Neuron (in vitro differentiated cells): ENCODE results near the gene ZNF207.
"Not testable (repeated sequence)": the region's sequence is repeated elsewhere in the genome, so short reads cannot be mapped to it uniquely, and the experiment has no call there.

Experiments
- H2AFZ ChIP-seq: one replicate; pipeline ENCODE4 v1.6.1; 2013; ENCODE audit warnings: low read depth, mild to moderate bottlenecking, inconsistent platforms, low read length, moderate library complexity
- H3K27me3 ChIP-seq: one replicate; pipeline ENCODE4 v1.6.1; 2013; ENCODE audit warnings: low read length; ENCODE audit not compliant: insufficient read depth
- H3K36me3 ChIP-seq: one replicate; pipeline ENCODE4 v1.6.1; 2013; ENCODE audit warnings: low read length; ENCODE audit not compliant: insufficient read depth
- H3K4me1 ChIP-seq: one replicate; pipeline ENCODE4 v1.6.1; 2013; ENCODE audit warnings: low read length; ENCODE audit not compliant: insufficient read depth
- H3K4me3 ChIP-seq: 2 replicates; pipeline ENCODE4 v1.5.1; 2013; ENCODE audit warnings: mild to moderate bottlenecking, low read length, moderate library complexity
- H3K9me3 ChIP-seq: one replicate; pipeline ENCODE4 v1.6.1; 2013; ENCODE audit warnings: low read length

Gene ZNF207

DNA sequence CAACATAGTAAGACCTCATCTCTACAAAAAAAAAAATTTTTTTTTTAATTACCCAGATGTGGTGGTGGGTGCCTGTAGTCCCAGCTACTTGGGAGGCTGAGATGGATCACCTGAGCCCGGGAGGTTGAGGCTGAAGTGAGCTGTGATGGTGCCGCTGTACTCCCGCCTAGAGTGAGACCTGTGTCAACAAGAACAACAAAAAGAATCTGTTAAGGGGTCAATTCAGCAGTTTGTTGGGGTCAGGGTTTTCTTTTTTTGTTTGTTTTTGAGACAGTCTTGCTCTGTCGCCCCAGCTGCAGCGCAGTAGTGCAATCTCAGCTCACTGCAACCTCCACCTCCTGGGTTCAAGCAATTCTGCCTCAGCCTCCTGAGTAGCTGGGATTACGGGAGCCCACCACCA is 29.9 kb upstream of the ZNF207 start:
- H3K27me3 ChIP-seq, H3K4me3 ChIP-seq, H3K36me3 ChIP-seq, H2AFZ ChIP-seq, H3K9me3 ChIP-seq: not testable (repeated sequence)
- peaks cover 12% of the 10 kb centered on the region for H3K4me1 ChIP-seq

DNA sequence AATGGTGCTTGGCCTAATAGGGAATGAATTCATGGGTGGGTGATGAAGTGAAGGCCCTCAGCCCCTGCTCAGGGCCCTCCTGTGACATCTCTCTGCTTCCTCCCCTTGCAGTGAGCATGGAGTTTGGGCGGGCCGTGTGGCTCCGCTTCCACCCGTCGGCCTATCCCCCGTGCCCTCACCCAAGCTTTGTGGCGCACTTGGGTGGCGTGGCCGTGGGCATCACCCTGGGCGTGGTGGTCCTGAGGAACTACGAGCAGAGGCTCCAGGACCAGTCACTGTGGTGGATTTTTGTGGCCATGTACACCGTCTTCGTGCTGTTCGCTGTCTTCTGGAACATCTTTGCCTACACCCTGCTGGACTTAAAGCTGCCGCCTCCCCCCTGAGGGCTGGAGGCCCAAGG is 29.1 kb upstream of the ZNF207 start:
- Histone ChIP-seq H3K9me3 (no peaks in the 10 kb centered on the region), H3K27me3 (no peaks in the 10 kb centered on the region), H2AFZ (no peak overlapping the region), H3K36me3 (peaks cover 6% of the 10 kb centered on the region), H3K4me1 (peaks cover 4% of the 10 kb centered on the region), H3K4me3 (no peak overlapping the region)

DNA sequence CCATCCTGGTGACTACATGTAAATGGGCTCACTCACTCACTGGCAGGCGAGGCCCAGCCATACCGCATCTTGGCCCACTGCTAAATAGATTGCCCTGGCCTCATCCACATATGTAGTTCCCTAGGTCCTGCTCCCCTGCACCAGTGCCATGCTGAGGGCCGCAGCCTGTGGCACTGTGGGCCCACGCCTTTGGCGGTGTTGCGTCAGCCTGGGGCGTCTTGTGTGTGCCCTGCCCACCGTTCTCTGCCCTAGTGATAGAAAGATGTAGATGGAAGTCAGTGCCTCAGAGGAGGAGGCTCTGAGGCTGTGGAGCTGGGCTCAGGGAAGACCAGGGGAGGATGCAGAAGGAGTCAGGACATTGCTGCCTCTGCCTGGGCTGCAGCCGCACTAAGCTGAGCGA is 26.9 kb upstream of the ZNF207 start:
- no peak overlapping the region for H2AFZ ChIP-seq
- no peaks in the 10 kb centered on the region for H3K9me3 ChIP-seq
- peaks cover 6% of the 10 kb centered on the region for H3K36me3 ChIP-seq
- no peak overlapping the region for H3K4me3 ChIP-seq
- H3K27me3 ChIP-seq: no peaks in the 10 kb centered on the region
- peaks cover 3% of the 10 kb centered on the region for H3K4me1 ChIP-seq

DNA sequence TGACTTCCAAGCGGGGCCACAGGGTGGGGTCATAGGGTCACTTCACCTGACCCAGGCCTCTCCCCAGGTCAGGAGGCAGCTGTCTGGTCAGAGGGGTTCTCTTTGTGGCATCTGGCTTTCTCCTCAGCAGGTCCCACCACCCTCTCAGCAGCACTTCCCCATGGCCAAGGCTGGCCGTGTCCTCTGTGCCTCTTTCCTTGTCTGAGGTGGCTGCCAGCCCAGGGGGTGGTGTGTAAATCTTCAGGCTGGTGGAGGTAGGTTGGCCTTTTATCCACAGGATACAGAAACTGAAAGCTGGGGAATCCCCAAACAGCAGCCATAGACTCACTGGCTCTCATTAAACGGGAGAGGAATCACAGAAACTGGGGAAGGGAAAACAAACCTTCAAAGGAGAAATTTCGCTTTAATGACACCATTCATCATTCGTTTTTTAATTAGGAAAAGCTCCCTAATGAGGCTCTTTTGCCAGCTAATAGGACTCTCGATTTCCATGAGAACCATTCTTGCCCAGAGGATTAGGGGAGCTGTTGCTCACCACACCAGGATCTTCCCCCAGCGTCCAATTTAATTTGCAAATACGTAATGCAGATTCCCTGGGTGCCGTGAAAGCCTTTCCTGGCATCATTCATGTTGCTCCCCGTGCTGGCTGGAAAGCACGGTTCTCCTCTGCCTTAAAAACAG is 26.0 kb upstream of the ZNF207 start:
- H3K27me3 ChIP-seq: no peaks in the 10 kb centered on the region
- H3K4me3 ChIP-seq: no peak overlapping the region

DNA sequence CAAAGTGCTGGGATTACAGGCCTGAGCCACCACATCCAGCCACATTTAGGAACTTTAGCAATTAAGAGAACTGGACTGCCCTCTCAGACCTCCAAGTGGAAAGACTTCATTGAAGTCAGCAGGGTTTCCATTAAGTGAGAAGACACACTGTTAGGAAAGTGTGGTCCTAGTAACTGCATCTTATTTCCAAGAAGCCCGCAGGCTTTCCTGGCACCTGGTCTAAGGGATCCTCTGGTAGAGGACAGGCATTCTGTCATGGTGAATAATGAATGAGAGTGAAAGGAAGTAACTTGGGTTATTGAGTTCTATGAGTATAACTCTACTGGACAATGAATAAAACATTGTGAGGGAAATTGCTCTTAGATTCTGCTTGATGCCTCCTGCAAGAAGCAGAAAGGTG is 22.0 kb upstream of the ZNF207 start:
- Histone ChIP-seq H2AFZ (no peak overlapping the region), H3K27me3 (no peaks in the 10 kb centered on the region), H3K9me3 (no peaks in the 10 kb centered on the region), H3K4me3 (no peak overlapping the region), H3K36me3 (peaks cover 17% of the 10 kb centered on the region), H3K4me1 (no peaks in the 10 kb centered on the region)

More for the DNA sequence above, 26.0 kb upstream of the ZNF207 start:
- no peak overlapping the region for H2AFZ ChIP-seq
- no peaks in the 10 kb centered on the region for H3K9me3 ChIP-seq
- H3K4me1 ChIP-seq: peaks cover 3% of the 10 kb centered on the region
- peaks cover 6% of the 10 kb centered on the region for H3K36me3 ChIP-seq

DNA sequence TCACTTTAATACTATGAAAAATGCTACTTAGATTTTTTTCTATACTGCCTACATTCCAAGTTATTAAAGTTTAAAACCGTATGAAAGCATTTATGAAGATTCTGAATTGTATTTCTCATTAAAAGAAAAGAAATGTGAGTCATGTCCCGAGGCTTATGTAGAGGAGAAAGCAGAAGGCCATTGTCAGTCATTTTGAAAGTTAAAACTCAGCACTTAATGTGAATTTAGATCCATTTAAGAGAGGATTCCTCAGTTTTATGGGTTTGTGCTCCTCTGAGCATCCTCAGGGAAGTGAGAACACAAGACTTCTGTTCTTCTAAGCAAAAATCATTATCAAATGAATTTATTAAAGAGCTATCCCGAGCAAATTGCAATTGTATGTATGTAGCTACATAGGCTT is 19.8 kb upstream of the ZNF207 start:
- H3K4me3 ChIP-seq: no peak overlapping the region
- no peak overlapping the region for H2AFZ ChIP-seq
- H3K9me3 ChIP-seq: no peaks in the 10 kb centered on the region
- H3K36me3 ChIP-seq: peaks cover 35% of the 10 kb centered on the region
- no peaks in the 10 kb centered on the region for H3K27me3 ChIP-seq
- no peaks in the 10 kb centered on the region for H3K4me1 ChIP-seq

DNA sequence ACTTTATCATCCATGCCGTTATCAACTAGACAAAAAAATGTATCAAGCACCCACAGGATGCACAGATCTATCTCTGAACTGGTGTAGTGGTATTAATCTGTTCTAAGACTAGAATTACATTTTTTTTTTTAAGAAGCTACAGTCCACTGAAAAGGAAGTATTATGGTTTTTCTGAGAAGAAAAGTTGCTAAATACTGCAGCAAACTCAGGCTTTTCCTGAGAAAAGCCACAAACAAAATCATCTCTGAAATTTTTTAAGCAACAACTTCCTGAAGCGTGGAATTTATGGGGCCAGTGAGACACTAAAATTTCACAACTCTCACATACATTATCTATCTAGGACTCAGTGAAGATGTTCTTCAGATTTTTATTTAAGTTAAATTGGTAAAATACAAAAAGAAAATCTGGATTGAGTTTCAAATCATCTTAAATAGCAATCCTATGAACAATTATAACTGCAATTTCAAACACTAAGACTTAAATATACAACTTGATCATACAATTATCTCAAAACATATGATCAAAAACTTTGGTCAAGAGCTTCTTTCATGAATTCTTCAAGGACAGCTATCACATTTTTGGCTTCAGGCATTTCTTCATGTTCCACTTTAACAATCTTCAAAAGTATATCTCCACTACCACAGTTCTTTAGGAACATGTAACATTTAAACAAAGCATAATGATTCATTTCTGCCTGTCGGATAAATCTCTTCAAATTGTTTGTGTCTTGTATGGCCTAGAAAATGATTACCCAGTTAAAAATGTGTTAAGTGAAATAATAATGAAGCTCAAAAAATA is 18.5 kb upstream of the ZNF207 start:
- Histone ChIP-seq H3K36me3 (peaks cover 37% of the 10 kb centered on the region), H3K4me3 (no peak overlapping the region), H3K9me3 (no peaks in the 10 kb centered on the region), H3K27me3 (no peaks in the 10 kb centered on the region), H3K4me1 (no peaks in the 10 kb centered on the region), H2AFZ (no peak overlapping the region)

DNA sequence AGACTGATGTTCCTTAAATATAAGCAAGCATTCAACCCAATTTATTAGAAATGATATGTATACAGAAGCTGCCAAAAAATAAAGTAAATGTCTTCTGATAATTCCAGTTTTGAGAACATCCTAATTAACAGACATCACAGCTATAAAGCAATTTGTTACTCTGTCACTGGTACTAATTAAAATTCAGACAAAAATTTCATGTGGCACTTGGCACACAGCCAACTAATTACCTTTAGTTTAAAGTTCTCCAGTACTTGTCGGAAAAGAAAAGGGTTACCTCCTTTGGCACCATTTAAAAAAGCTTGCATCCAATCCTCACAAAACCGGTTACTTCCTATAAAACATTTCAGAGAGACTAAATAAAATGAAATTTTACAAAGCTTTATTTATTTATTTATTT is 16.8 kb upstream of the ZNF207 start:
- peaks cover 53% of the 10 kb centered on the region for H3K36me3 ChIP-seq

DNA sequence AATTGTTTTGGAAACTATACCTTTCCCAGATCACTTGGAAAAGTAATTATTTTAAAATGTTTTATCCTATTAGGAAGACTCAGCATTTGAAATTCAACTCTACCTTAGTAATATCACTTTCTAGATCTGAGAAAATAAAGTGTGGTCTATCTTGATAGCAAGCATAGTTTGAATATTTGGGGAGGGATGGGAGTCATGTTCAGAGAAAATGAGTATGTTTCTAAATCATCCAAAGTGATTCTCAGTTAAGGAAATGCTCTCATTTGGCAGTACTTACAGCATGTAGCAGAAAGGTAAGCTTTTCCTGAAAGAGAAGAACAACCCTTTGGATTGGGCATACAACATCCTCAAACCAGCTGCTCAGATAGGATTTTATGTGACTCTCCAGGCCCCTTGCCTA is 14.9 kb upstream of the ZNF207 start:
- no peak overlapping the region for H3K4me3 ChIP-seq
- no peak overlapping the region for H2AFZ ChIP-seq
- peaks cover 59% of the 10 kb centered on the region for H3K36me3 ChIP-seq
- no peaks in the 10 kb centered on the region for H3K4me1 ChIP-seq
- no peaks in the 10 kb centered on the region for H3K9me3 ChIP-seq
- H3K27me3 ChIP-seq: no peaks in the 10 kb centered on the region

More for the DNA sequence above, 16.8 kb upstream of the ZNF207 start:
- H3K4me1 ChIP-seq: no peaks in the 10 kb centered on the region
- no peaks in the 10 kb centered on the region for H3K9me3 ChIP-seq
- H3K27me3 ChIP-seq: no peaks in the 10 kb centered on the region
- no peak overlapping the region for H2AFZ ChIP-seq
- no peak overlapping the region for H3K4me3 ChIP-seq

DNA sequence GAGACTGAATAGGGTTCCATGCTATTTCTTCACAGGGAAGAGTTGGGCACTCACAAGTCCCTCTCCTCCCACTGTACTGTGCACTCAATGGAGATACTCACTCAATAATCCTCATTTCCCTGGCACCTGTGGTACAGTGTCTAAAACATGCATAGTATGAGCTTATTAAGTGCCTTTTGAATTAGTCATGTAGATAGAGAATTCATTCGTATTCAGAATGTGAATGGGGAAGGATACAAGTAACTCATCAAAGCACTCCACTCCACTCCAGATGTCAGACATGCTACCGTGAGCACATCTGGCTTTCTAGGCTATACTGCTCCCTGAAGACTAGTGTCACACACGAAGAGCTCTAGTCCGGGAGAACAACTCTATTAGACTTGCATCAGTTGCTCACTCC is 14.3 kb upstream of the ZNF207 start:
- Histone ChIP-seq H3K4me3 (no peak overlapping the region), H3K36me3 (peaks cover 59% of the 10 kb centered on the region), H3K9me3 (no peaks in the 10 kb centered on the region), H2AFZ (no peak overlapping the region), H3K4me1 (no peaks in the 10 kb centered on the region), H3K27me3 (no peaks in the 10 kb centered on the region)

DNA sequence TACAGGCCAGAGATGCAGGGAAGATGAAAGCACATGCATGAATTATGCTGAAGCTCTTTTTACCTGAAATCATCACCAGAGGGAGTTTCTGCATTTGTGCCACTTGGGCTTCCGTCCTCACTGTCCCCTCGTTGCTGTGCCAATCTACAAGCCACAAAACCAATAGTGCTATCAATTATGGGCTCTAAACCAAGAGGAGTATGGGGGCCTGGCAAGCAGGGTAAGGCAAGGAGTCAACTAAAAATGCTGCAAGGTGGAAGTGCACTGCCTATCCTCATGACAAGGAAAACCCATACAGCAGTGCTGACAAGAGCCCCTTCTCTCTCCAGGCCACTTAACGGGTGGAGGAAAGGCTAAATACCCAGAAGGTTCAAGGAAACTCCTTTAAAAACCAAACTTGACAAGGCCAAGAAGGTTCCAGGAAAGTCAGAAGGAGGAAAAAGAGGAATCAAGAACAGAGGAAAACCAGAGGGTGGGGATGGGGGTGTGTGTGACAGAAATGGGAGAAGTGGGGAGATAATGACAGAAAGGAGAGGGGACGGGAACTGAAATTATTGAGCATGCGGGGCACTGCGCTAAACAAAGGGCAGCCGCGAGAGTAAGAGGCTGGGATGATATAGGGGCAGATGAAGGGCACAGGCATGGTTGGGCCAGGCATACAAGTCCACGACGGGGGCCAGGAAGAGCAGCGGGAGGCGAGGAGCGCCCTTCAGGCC is 8.7 kb upstream of the ZNF207 start:
- H3K27me3 ChIP-seq: no peaks in the 10 kb centered on the region
- peaks cover 26% of the 10 kb centered on the region for H3K36me3 ChIP-seq
- H3K4me3 ChIP-seq: peak overlapping the region; percentile 58
- peak overlapping the region; percentile 21 for H2AFZ ChIP-seq
- H3K4me1 ChIP-seq: peaks cover 13% of the 10 kb centered on the region
- H3K9me3 ChIP-seq: no peaks in the 10 kb centered on the region

DNA sequence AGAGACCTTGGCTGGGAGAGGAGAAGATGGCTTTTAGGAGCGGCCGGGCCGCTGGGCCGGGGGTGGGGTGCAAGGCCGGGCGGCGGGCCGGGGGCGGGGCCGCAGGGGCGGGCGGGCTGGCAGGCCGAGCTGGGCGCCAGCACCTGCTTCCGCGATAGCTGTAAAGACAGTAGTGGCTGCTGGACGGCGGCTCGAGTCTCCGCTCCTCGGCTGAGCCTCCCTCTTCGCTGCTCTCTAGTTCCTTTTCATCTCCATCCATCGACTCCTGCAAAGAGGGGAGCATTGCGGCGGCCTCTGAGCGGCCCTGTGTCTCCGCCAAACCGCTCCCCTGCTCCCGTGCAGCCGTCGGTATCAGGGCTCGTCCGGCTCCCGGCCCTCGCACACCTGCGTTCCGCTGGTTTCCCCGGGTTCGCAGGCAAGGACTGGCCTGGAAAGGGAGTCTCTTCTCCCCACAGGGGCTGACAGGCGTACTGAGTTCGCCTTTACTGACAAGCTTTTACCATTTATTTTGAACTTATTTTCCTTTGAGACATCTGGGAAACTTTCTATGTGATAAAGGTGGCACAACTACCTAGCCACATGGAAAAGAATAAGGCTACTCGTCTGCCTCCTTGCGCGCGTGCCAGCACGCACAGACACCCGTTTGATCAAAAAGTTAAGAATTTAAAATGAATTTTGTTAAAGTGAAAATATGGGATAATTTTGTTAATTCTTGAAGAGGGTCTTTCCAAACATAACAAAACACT is 7.9 kb upstream of the ZNF207 start, which contains the start of gene C17orf75:
Gene C17orf75, minus strand, starts transcription at position 317 of the 746 bp plus-strand sequence. Its CDS starts 34 bp downstream, at position 283.
- peaks cover 20% of the 10 kb centered on the region for H3K36me3 ChIP-seq
- no peaks in the 10 kb centered on the region for H3K9me3 ChIP-seq
- H3K4me3 ChIP-seq: peak within 1 kb of the TSS; percentile 58
- peaks cover 13% of the 10 kb centered on the region for H3K4me1 ChIP-seq
- peak within 1 kb of the TSS; percentile 78 for H2AFZ ChIP-seq
- H3K27me3 ChIP-seq: no peaks in the 10 kb centered on the region
